Natural killer cell (primary cell): Measurements from ENCODE around the gene DENND2A. TPM values are rescaled to one million over a fixed set of nuclear protein-coding genes. Genes with fewer than 3 reads are reported as not detected.
A peak's percentile ranks its signal among the peaks of the same experiment; 100 is the strongest.

ENCODE experiments used
- ATAC-seq, 3 donors: fragments of 150-1000 bp in 2 of 3; fragments of 200-7000 bp in 1 of 3; cut with Tn5 transposase; 1 replicate in 1 of 3; 2 replicates in 2 of 3; pipeline ENCODE4 v1.10.0; 2021; ENCODE audit warnings: mild to moderate bottlenecking in 2 of 3, moderate library complexity in 2 of 3
- DNase-seq, 2 donors: peaks; one replicate each; pipeline versions ENCODE4 v3.0.0 to v3.0.0-alpha.2; 2013 to 2021; ENCODE audit warnings: mixed read lengths in 1 of 2
- H3K27ac ChIP-seq: one replicate; pipeline ENCODE4 v1.5.1; 2013; ENCODE audit warnings: mild to moderate bottlenecking, low read length
- H3K27me3 ChIP-seq: one replicate; pipeline ENCODE4 v1.6.1; 2013; ENCODE audit warnings: low read length; ENCODE audit not compliant: control insufficient read depth, insufficient read depth
- H3K36me3 ChIP-seq: one replicate; pipeline ENCODE4 v1.6.1; 2013; ENCODE audit warnings: low read length; ENCODE audit not compliant: control insufficient read depth, insufficient read depth
- H3K4me1 ChIP-seq: one replicate; pipeline ENCODE4 v1.6.1; 2013; ENCODE audit warnings: low read length; ENCODE audit not compliant: control insufficient read depth, insufficient read depth
- H3K4me3 ChIP-seq: one replicate; pipeline ENCODE4 v1.5.1; 2013; ENCODE audit warnings: low read length
- H3K9me3 ChIP-seq: one replicate; pipeline ENCODE4 v1.6.1; 2013; ENCODE audit warnings: low read length; ENCODE audit not compliant: control insufficient read depth, insufficient read depth
- H3K27ac Mint-ChIP-seq, 2 donors: one replicate each; pipeline ENCODE4 v1.8.0; 2022; ENCODE audit warnings: mild to moderate bottlenecking in 2 of 2, mixed read lengths in 2 of 2, moderate library complexity in 1 of 2
- H3K27me3 Mint-ChIP-seq, 2 donors: one replicate each; pipeline ENCODE4 v1.8.0; 2022; ENCODE audit warnings: low read depth in 2 of 2, mixed read lengths in 2 of 2
- H3K36me3 Mint-ChIP-seq: one replicate; pipeline ENCODE4 v1.8.0; 2022; ENCODE audit warnings: mixed read lengths
- H3K4me1 Mint-ChIP-seq, 2 donors: one replicate each; pipeline ENCODE4 v1.8.0; 2022; ENCODE audit warnings: mixed read lengths in 2 of 2
- H3K4me3 Mint-ChIP-seq: one replicate; pipeline ENCODE4 v1.8.0; 2022; ENCODE audit warnings: mild to moderate bottlenecking, moderate library complexity, mixed read lengths
- H3K9me3 Mint-ChIP-seq, 2 donors: one replicate each; pipeline ENCODE4 v1.8.0; 2022; ENCODE audit warnings: mixed read lengths in 2 of 2
- CTCF ChIP-seq: fragments of 200-600 bp; IDR thresholded peaks from one replicate; pipeline ENCODE4 v1.8.0; 2022; ENCODE audit warnings: antibody characterized with exemption
- WGBS: methylation state at CpG from one replicate; pipeline ENCODE4 v1.1.7; 2013; ENCODE audit warnings: missing lambda C conversion rate; ENCODE audit not compliant: insufficient coverage; 5-methylcytosine and 5-hydroxymethylcytosine counted together
- intact Hi-C: fragments of 100-400 bp; cut with micrococcal nuclease; formaldehyde crosslinking; loops from one replicate; pipeline ENCODE4 v1.14.2; 2022
- total RNA-seq, 4 donors: library from RNA; stranded (reverse); fragments of 120-200 nt in 1 of 4; gene quantifications; one replicate each; pipeline versions ENCODE4 v1.2.3 to v1.2.4, GENCODE V29; 2013 to 2022

Gene DENND2A
- total RNA-seq, 3 donors from 2014 or later (not counting 1 experiment from before 2014, with no cell fraction given) = 0.12 TPM; not detected in 2

- H3K4me3 ChIP-seq = no peak overlapping the region
- H3K4me1 Mint-ChIP-seq = peaks cover 37 to 39% of the 10 kb centered on the region in 2 donors
- no peak for DNase-seq
These were observed 35.7 kb upstream of the DENND2A start for GRCh38 chr7:140676306-140676705.

GRCh38 chr7:140675726-140676125, 35.1 kb upstream of the DENND2A start:
- DNase-seq (no peak), ATAC-seq (no peak)
- WGBS = 93% methylated on average over 4 of the region's 4 CpGs
- Histone ChIP-seq H3K9me3 (no peaks in the 10 kb centered on the region), H3K4me1 (peaks cover 31% of the 10 kb centered on the region), H3K36me3 (peaks cover 8% of the 10 kb centered on the region), H3K27me3 (no peaks in the 10 kb centered on the region), H3K27ac (no peak overlapping the region), H3K4me3 (no peak overlapping the region)
- Mint-ChIP-seq H3K27ac (peak overlapping the region in 1 of 2 donors; percentile 87), H3K9me3 (no peaks in the 10 kb centered on the region), H3K4me1 (peaks cover 37 to 39% of the 10 kb centered on the region in 2 donors), H3K4me3 (peak overlapping the region; percentile 40), H3K36me3 (no peaks in the 10 kb centered on the region), H3K27me3 (no peaks in the 10 kb centered on the region)
- no peak for TF ChIP-seq CTCF
- intact Hi-C loops = no loop called here

More at GRCh38 chr7:140676306-140676705, 35.7 kb upstream of the DENND2A start:
- intact Hi-C loops = no loop called here
- Mint-ChIP-seq H3K36me3 (no peaks in the 10 kb centered on the region), H3K4me3 (peak overlapping the region; percentile 7), H3K27ac (peak overlapping the region in 1 of 2 donors; percentile 22), H3K27me3 (no peaks in the 10 kb centered on the region), H3K9me3 (no peaks in the 10 kb centered on the region)
- 54% methylated on average over 2 of the region's 3 CpGs for WGBS
- Histone ChIP-seq H3K4me1 (peaks cover 31% of the 10 kb centered on the region), H3K9me3 (no peaks in the 10 kb centered on the region), H3K36me3 (peaks cover 11% of the 10 kb centered on the region), H3K27ac (no peak overlapping the region), H3K27me3 (no peaks in the 10 kb centered on the region)
- no peak for ATAC-seq
- no peak for TF ChIP-seq CTCF

- Histone ChIP-seq H3K27me3 (no peaks in the 10 kb centered on the region), H3K27ac (no peak overlapping the region), H3K4me1 (peaks cover 31% of the 10 kb centered on the region), H3K9me3 (no peaks in the 10 kb centered on the region), H3K4me3 (no peak overlapping the region), H3K36me3 (peaks cover 6% of the 10 kb centered on the region)
- Mint-ChIP-seq H3K4me1 (peaks cover 37 to 39% of the 10 kb centered on the region in 2 donors), H3K9me3 (no peaks in the 10 kb centered on the region), H3K36me3 (no peaks in the 10 kb centered on the region), H3K27me3 (no peaks in the 10 kb centered on the region), H3K27ac (peak overlapping the region; percentile 54 to 87), H3K4me3 (peak overlapping the region; percentile 88)
- TF ChIP-seq CTCF = no peak
- ATAC-seq = no peak
- WGBS = 73% methylated on average over 8 of the region's 8 CpGs
- intact Hi-C loops = no loop called here
- no peak for DNase-seq
These were observed 34.5 kb upstream of the DENND2A start for GRCh38 chr7:140674899-140675701.
